ENCODE measurements around the gene XNDC1N.

XNDC1N gene, protein sequence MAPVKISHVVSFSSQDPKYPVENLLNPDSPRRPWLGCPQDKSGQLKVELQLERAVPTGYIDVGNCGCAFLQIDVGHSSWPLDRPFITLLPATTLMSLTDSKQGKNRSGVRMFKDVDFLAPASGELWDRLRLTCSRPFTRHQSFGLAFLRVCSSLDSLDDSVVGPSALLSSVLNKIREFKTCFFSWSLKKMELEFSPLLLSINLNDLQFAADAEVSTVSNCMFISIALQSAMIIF

DNA sequence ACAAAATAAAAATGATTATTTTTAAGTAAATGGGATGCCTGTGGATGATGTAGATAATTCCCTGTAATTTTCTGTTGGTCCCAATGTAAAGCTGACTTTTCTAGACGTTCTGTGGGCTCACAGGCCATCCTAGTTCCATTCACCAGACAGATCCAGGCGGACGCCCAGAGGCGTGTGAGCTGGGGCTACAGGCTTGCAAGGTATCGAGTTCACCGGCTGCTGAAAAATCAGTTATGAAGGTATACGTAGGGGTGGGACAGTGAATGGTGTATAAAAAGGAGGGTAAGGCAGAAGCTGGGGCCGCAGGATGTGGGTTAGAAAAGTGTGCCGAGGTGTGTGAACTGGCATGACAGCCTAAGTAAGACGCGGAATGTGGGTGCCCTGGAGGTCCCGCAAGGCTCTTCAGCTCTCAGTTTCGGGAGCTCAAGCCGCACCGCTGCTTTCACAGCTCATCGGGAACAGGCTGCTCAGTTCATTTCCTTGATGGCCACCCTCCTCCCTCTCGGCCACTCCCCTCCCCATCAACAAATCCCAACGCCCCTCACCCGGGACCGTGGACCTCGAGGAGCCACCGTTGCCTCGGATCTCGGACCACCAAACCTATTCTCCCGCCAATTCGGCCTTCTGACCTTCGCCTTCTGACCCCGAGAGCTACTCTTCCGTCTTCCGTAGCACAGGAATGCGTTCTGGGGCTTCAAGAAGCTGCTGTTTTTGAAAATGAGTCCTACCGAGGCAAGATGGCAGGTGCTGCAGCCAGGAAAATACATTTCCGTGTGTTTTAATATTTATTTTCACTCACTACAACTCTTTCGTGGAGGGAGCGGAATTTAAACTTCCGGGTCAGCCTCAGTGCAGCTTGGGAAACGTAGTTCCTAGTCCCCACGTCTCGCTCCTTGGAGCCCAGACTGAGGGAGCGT lies at the start of gene XNDC1N:
XNDC1N (minus strand) TSS at position 775 of the 917 bp plus-strand sequence. CDS start 5,241 bp downstream, outside the sequence.
- peak; percentile 64 for DNase-seq (ENCODE audit: low read depth)
- H3K4me3 ChIP-seq (ENCODE audit: low read depth, low read length): peak within 1 kb of the TSS; percentile 98

- no peak overlapping the region for H3K4me3 ChIP-seq (ENCODE audit: low read depth, low read length)
- DNase-seq (ENCODE audit: low read depth): no peak
Observed at GRCh38 chr11:71977743-71978418, 49.5 kb upstream of the XNDC1N start.

DNA sequence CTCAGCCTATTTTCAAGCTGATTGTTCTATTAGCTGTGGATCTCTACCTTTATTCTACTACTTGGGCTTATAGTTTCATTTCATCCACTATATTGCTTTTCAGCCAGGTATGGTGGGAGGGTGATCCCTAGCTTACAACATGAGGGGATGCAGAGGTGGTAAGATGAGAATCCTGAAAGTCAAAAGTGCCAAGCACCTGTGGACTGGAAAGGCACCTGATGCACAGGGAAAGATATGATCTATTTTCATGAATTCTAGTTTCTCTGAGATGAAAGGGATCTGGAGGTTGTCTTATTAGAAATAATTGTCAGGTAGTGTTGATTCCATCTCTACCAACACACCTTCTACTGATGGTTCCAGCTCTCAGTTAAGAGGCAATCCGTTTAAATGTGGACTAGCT lies 48.7 kb upstream of the XNDC1N start:
- DNase-seq (ENCODE audit: low read depth): no peak
- no peak overlapping the region for H3K4me3 ChIP-seq (ENCODE audit: low read depth, low read length)

DNA sequence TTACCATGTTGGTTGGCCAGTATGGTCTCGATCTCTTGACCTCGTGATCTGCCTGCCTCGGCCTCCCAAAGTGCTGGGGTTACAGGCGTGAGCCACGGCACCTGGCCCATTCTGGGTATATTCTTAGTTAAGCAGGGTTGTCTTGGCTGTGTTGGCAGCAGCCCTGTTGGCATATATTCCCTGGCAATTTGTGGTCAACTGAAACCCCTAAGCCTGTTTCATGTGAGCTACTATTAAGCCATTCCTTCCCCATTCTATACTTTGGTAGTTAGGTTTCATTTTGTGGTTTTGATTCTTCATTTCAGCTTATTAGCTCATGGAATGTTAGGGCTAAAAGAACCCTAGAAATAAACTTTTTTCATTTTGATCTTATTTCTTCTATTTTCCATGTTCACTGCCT lies 48.2 kb upstream of the XNDC1N start:
- no peak for DNase-seq (ENCODE audit: low read depth)

GRCh38 chr11:71971680-71972079 lies 43.3 kb upstream of the XNDC1N start:
- no peak overlapping the region for H3K4me3 ChIP-seq (ENCODE audit: low read depth, low read length)
- no peak for DNase-seq (ENCODE audit: low read depth)

More for the DNA sequence above, 48.2 kb upstream of the XNDC1N start:
- H3K4me3 ChIP-seq (ENCODE audit: low read depth, low read length): no peak overlapping the region

DNA sequence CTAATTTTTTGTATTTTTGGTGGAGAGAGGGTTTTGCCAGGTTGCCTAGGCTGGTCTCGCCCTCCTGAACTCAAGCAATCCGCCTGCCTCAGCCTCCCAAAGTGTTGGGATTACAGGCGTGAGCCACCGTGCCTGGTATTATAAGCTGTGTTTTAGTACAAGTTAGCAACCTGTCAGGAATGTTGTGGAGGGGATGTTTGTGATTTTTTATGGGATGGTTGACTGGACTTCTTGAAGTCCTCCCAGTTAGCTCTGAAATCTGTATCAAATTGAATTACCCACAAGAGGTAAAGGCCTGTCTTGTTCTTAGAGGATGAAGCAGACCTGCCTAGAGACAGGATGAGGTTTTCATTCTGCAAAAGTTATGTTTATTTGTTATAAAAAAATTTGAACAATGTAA lies 36.2 kb upstream of the XNDC1N start:
- H3K4me3 ChIP-seq (ENCODE audit: low read depth, low read length): no peak overlapping the region
- no peak for DNase-seq (ENCODE audit: low read depth)

GRCh38 chr11:71963468-71963867 lies 35.1 kb upstream of the XNDC1N start:
- no peak for DNase-seq (ENCODE audit: low read depth)
- H3K4me3 ChIP-seq (ENCODE audit: low read depth, low read length): no peak overlapping the region

DNA sequence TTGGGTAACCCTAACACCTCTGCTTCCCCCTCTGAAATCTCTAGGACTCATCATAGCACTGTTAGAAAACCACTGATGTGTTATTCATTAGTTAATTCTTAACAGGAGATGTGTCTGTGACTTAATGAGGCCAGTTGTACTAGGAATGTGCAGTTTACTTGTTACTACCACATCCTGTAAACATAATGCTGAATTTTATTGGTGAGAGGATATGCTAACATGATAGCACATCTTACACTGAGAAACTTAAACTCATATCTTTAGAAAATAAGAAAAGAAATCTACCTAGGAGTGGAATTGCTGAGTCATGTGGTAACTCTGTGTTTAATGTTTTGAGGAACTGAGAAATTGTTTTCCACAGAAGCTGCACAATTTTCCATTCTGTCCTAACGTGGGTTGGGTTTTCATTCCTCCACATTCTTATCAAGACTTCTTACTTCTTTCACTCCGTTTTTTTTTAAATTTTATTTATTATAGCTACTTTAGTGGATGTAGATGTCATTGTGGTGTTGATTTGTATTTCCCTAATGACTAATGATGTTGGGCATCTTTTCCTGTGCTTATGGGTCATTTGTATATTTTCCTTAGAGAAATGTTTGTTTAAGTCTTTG lies 34.1 kb upstream of the XNDC1N start:
- peak; percentile 4 for DNase-seq (ENCODE audit: low read depth)
- H3K4me3 ChIP-seq (ENCODE audit: low read depth, low read length): no peak overlapping the region

GRCh38 chr11:71955898-71956456 lies 27.6 kb upstream of the XNDC1N start:
- no peak for DNase-seq (ENCODE audit: low read depth)

DNA sequence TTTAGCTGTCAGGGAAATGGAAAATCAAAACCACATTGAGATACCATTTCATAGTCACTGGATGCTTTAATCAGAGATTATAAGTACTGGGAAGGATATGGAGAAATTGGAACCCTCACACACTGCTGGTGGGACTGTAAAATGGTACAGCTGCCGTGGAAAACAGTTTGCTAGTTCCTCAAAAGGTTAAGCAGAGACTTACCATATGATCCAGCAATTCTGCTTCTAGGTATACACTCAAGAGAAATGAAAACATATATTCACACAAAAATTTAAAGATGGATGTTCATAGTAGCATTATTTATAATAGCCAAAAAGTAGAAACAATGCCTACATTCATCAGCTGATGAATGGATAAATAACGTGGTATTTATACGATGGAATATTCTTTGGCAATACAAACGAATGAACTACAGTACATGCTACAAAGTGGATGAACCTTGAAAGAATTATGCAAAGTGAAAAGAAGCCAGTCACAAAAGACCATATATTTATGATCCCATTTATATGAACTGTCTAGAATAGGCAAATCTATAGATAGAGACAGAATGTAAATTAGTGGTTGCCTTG lies 23.4 kb upstream of the XNDC1N start:
- no peak for DNase-seq (ENCODE audit: low read depth)
- no peak overlapping the region for H3K4me3 ChIP-seq (ENCODE audit: low read depth, low read length)

More at GRCh38 chr11:71955898-71956456, 27.6 kb upstream of the XNDC1N start:
- no peak overlapping the region for H3K4me3 ChIP-seq (ENCODE audit: low read depth, low read length)

DNA sequence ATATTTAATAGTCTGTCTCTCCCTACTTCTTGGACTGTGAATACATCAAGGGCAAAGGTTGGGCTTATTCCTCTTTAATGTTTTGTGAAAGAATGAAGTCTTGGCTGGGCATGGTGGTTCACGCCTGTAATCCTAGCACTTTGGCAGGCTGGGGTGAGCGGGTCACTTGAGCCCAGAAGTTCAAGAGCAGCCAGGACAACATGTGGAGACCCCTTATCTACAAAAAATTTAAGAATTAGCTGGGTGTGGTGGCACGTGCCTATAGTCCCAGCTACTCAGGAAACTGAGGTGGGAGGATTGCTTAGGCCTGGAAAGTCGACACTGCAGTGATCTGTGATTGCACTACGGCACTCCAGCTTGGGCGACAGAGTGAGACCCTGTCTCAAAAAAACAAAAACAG lies 20.6 kb upstream of the XNDC1N start:
- DNase-seq (ENCODE audit: low read depth): no peak
- no peak overlapping the region for H3K4me3 ChIP-seq (ENCODE audit: low read depth, low read length)

DNA sequence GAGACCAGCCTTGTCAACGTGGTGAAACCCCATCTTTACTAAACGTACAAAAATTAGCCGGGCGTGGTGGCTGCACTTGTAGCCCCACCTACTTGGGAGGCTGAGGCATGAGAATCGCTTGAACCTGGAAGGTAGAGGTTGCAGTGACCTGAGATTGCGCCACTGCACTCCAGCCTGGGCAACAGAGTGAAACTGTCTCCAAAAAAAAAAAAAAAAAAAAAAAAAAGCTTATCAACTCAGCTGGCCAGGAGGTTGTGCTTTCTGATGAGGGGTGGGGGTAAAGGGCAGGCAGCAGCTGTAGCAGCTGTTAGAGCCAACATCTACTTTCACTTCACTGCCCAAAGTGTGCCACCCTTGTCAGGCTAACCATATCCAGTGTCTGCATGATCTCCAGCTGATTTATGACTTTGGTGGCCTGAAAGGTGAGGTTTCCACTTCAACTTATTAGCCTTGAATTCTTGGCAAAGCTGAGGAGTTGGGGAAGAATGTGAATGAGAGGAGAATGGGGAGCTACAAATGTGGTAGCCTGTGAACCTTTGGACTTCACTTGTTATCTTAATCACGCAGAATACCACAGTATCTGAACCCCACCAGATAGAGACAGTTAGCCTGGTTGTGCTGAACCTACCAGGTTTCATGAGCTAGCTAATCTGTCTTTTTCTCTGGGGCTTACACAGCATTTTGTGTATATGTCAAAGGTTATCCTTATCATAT lies 20.1 kb upstream of the XNDC1N start:
- no peak for DNase-seq (ENCODE audit: low read depth)
- H3K4me3 ChIP-seq (ENCODE audit: low read depth, low read length): no peak overlapping the region

- no peak for DNase-seq (ENCODE audit: low read depth)
- H3K4me3 ChIP-seq (ENCODE audit: low read depth, low read length): no peak overlapping the region
Observed at GRCh38 chr11:71947498-71947897, 19.1 kb upstream of the XNDC1N start.

DNA sequence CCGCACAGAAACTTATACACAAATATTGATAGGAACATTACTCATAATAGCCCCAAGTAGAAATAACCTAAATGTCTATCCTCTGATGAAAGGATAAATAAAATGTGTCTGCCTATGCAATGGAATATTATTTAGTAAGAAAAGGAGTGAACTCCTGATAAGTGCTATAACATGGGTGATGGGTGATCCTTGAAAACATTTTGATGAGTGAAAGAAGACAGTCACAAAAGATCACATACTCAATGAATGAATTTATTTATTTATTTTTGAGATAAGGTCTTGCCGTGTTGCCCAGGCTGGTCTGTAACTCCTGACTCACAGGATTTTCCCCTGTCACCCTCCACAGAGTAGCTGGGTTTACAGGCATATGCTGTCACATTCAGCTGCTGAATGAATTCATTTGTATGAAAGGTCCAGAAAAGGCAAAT lies 17.8 kb upstream of the XNDC1N start:
- H3K4me3 ChIP-seq (ENCODE audit: low read depth, low read length): no peak overlapping the region
- DNase-seq (ENCODE audit: low read depth): no peak

DNA sequence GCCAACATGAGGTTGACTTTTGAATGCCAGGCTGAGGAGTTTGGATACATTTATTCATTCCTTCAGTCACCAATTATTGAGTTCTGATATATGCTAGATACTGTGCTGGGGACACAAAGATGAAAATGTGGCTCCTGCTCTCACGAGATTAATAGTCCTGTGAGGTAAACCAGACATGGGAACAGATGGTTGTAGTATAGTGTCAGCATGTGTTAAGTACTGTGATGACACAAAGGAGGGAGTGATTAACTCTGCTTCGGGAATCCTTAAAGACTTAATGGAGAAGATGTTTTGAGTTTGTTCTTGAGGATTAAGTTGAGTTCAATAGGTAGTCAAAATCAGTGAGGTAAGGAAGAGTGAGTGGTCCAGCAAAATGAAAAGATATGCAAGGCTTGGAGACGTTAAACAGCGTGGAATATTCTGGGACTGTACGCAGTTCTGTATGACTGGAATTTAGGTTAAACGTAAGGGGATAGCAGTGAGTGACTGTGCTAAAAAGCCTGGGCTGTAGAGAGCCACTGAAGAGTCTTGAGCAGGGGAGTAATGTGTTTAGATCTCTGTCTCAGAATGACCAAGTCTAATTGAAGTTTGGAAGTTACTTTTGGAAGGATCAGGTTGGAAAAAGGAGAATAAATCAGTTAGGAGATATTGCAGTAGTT lies 12.3 kb upstream of the XNDC1N start:
- no peak overlapping the region for H3K4me3 ChIP-seq (ENCODE audit: low read depth, low read length)
- no peak for DNase-seq (ENCODE audit: low read depth)

DNA sequence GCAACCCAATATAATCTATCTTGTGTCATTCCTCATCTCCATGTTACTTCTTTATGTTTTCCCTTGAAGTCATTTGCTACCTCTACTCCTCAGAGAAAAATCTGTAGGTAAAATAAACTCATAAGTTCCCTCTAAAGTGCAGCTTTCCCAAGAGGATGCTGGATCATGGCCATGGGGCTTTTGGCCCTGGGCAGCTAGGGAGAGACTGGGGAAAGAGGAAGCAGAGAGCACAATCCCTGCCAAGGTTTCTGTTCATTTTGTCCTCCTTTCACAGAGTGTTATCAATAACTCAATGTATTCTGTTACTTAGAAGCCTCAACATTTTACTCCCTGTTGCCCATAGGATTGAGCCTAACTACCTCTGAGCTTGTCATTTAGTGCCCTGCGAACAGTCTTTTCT lies 9.4 kb upstream of the XNDC1N start:
- no peak for DNase-seq (ENCODE audit: low read depth)

GRCh38 chr11:71936825-71937224 lies 8.4 kb upstream of the XNDC1N start:
- no peak for DNase-seq (ENCODE audit: low read depth)

More for the DNA sequence above, 9.4 kb upstream of the XNDC1N start:
- H3K4me3 ChIP-seq (ENCODE audit: low read depth, low read length): no peak overlapping the region

DNA sequence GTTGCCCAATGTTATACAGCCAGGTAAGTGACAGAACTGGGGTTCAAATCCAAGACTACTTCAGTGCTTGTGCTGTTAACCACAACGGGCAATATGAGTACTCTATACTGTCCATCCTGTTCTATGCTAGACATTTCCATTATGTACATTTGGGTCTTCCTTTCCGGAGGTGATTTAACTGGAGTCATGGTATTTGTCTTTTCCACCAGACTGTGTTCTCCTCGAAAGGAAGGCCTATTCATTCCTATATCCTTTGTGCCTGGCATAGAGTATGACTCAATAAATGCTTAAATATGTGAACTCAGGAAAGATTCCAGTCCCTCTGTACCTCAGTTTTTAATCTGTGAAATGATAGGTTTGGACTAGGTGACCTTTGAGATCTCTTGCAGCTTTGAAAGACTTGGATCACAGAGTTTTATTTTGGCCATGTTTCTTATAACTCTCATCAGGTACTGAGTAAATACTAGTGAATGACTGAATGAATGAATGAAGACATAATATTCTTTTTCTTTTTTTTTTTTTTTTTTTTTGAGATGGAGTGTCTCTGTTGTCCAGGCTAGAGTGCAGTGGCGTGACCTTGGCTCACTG lies 7.0 kb upstream of the XNDC1N start:
- no peak overlapping the region for H3K4me3 ChIP-seq (ENCODE audit: low read depth, low read length)
- DNase-seq (ENCODE audit: low read depth): no peak

More at GRCh38 chr11:71936825-71937224, 8.4 kb upstream of the XNDC1N start:
- H3K4me3 ChIP-seq (ENCODE audit: low read depth, low read length): no peak overlapping the region
